HPDE6-E6E7 (cell line): ENCODE results near the gene DNAI7.

Source experiments
- DNase-seq: peaks from one replicate; pipeline ENCODE4 v3.0.0; 2011; ENCODE audit warnings: missing footprints; ENCODE audit errors: extremely low spot score

Gene DNAI7

GRCh38 chr12:25184132-25184531, 10.8 kb downstream of the DNAI7 start:
- DNase-seq = no peak

- no peak for DNase-seq
Observed at GRCh38 chr12:25182765-25183164, 12.2 kb downstream of the DNAI7 start.

- no peak for DNase-seq
Observed at GRCh38 chr12:25162866-25163265, 32.1 kb downstream of the DNAI7 start.

GRCh38 chr12:25156061-25156460, 38.9 kb downstream of the DNAI7 start:
- no peak for DNase-seq

- peak; percentile 11 for DNase-seq
Observed at GRCh38 chr12:25155022-25155576, 39.9 kb downstream of the DNAI7 start.

- DNase-seq = no peak
Observed at GRCh38 chr12:25152055-25152454, 42.9 kb downstream of the DNAI7 start.

- DNase-seq = peak; percentile 85
Observed at GRCh38 chr12:25151476-25151875, 43.5 kb downstream of the DNAI7 start.

- no peak for DNase-seq
Observed at GRCh38 chr12:25146686-25147085, 48.3 kb downstream of the DNAI7 start.

- peak; percentile 61 for DNase-seq
Observed at GRCh38 chr12:25135531-25136154, 59.3 kb downstream of the DNAI7 start.

GRCh38 chr12:25131270-25131669, 63.7 kb downstream of the DNAI7 start:
- peak; percentile 5 for DNase-seq

- peak; percentile 15 for DNase-seq
Observed at GRCh38 chr12:25130741-25131188, 64.2 kb downstream of the DNAI7 start.

- no peak for DNase-seq
Observed at GRCh38 chr12:25126746-25127145, 68.2 kb downstream of the DNAI7 start.

- no peak for DNase-seq
Observed at GRCh38 chr12:25126101-25126500, 68.9 kb downstream of the DNAI7 start.

GRCh38 chr12:25124493-25124892, 70.5 kb downstream of the DNAI7 start:
- DNase-seq = no peak

- no peak for DNase-seq
Observed at GRCh38 chr12:25123126-25123525, 71.8 kb downstream of the DNAI7 start.

GRCh38 chr12:25121916-25122315, 73.0 kb downstream of the DNAI7 start:
- no peak for DNase-seq

GRCh38 chr12:25121110-25121509, 73.8 kb downstream of the DNAI7 start:
- DNase-seq = no peak

GRCh38 chr12:25119020-25119419, 75.9 kb downstream of the DNAI7 start:
- no peak for DNase-seq

- no peak for DNase-seq
Observed at GRCh38 chr12:25115677-25116076, 79.3 kb downstream of the DNAI7 start.

GRCh38 chr12:25113651-25114050, 81.3 kb downstream of the DNAI7 start:
- DNase-seq = no peak

GRCh38 chr12:25110260-25110659, 84.7 kb downstream of the DNAI7 start:
- no peak for DNase-seq

GRCh38 chr12:25107920-25108319, 87.0 kb downstream of the DNAI7 start:
- no peak for DNase-seq

- DNase-seq = no peak
Observed at GRCh38 chr12:25106818-25107217, 88.1 kb downstream of the DNAI7 start.

- no peak for DNase-seq
Observed at GRCh38 chr12:25102402-25102801, 92.6 kb downstream of the DNAI7 start.
